HG03045 (cell line): Measurements from ENCODE around the gene ZNF783.
"Not testable (repeated sequence)": the region's sequence is repeated elsewhere in the genome, so short reads cannot be mapped to it uniquely, and the experiment has no call there.

Experiments used
- ATAC-seq: cut with Tn5 transposase; IDR thresholded peaks from one replicate; pipeline ENCODE4 v1.9.1; 2021; ENCODE audit warnings: mild to moderate bottlenecking, moderate library complexity; ENCODE audit not compliant: unreplicated experiment

The ZNF783 gene

DNA sequence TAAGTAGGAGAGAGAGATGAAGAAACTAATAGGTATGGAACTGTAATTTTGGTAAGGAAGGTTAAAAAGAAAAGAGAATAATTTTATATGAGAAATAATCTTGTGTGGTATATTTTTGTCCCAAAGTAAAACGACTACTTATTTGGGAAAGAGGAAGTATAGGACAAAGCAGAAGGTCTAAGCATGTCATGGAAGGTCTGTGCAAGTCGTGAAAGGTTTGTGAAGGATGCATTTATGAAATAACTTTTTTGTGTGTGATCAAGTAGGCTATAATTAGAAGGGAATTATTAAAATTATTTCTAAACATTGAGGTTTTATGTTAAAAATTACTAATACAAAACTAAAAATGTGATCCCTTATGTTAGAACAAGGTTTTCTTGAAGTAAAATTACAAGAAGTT is 63.3 kb downstream of the ZNF783 start:
- no peak for ATAC-seq

DNA sequence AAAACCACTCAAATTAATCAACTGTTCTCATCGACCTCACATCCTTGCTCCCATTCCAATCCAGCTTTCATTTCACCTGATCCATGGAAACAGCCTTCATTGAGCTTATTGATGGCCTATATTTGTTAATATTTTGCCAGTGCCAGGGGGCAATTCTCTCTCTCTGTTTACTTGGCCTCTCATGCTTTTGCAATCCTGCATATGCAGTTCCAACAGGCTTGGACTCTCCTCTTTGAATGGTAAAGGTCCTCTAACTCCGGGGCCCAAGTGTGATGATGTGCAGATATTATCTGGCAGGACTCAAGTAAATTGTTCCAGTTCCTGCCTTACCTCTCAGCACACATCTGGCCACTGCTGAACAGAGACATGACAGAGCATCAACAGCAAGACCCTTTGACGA is 67.3 kb downstream of the ZNF783 start:
- ATAC-seq = no peak

DNA sequence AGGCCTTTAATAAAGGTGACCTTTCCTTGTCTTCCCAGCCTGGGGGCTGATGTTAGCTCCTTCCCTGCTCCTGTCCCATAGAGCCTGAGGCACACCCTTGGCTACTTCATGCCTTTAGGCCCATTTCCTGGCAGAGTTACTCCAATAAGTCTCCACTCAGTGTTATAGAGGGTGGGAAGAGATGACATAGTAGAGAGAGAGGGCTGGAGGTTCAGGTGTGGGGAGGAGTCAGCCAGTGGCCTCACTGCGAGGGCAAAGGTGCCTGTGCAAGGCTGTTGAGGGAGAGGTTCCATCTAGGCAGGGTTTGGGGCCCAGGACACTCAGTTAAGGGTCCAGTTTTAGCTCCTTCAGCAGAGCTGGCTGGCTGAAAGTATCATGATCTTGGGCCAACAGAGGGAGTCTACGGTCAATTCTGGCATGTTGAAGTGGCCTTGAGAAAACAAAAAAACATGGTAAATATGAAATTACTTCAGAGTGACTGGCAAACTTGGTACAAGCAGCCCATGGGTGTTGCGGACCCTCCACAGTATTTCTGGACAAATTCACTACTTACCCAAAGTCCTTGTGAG is 67.9 kb downstream of the ZNF783 start:
- no peak for ATAC-seq

DNA sequence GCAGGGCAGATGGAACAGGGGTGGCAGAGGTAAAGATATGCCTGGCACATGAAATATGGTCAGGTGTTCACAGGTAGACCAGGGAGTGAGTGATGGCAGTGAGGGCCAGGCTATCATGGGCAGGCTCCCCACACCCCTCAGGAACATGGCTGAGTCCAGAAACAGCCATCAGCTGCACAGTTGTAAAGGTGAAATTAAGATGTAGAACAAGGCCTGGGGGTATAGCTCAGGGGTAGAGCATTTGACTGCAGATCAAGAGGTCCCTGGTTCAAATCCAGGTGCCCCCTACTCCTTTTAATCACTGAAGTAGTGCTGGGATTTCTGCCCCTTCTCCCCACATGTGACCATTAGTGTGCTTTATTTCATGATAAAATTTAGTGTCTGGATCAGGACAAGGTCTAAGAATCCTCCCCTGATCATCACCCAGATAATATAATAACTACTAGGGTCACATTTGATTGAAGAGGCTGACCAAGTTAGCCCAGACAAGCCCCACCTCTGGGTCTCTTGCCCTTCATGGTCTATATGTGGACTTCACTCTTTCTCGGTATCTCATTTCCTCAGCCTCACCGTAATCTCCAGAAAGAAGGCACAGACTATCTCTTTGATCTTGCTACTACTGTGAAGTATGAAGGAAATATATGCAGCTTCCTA is 69.0 kb downstream of the ZNF783 start:
- no peak for ATAC-seq

DNA sequence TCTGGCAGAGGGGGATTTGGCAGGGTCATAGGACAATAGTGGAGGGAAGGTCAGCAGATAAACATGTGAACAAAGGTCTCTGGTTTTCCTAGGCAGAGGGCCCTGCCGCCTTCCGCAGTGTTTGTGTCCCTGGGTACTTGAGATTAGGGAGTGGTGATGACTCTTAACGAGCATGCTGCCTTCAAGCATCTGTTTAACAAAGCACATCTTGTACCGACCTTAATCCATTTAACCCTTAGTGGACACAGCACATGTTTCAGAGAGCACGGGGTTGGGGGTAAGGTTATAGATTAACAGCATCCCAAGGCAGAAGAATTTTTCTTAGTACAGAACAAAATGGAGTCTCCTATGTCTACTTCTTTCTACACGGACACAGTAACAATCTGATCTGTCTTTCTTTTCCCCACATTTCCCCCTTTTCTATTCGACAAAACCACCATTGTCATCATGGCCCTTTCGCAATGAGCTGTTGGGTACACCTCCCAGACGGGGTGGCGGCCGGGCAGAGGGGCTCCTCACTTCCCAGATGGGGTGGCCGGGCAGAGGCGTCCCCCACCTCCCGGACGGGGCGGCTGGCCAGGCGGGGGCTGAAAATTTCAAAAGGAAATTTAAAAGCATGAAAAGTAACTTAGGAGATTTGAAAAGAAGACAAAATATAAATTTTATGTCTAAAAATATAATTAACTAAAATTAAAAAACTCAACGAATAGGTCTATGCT is 70.8 kb downstream of the ZNF783 start:
- ATAC-seq = not testable (repeated sequence)

DNA sequence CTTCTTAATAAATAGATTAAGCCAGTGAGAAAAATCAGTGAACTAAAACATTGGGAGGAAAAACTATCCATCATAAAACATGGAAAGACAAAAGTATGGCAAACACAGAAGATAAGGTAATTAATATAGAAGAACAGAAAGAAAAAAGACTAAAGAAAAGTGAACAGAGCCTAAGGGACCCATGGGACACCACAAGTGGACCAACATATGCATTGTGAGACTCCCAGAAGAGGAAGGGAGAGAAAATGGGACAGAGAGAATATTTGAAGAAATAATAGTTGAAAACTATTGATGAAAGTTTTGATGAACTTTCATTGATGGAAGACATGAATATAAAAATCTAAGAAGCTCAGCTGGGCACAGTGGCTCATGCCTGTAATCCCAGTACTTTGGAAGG is 71.3 kb downstream of the ZNF783 start:
- no peak for ATAC-seq

DNA sequence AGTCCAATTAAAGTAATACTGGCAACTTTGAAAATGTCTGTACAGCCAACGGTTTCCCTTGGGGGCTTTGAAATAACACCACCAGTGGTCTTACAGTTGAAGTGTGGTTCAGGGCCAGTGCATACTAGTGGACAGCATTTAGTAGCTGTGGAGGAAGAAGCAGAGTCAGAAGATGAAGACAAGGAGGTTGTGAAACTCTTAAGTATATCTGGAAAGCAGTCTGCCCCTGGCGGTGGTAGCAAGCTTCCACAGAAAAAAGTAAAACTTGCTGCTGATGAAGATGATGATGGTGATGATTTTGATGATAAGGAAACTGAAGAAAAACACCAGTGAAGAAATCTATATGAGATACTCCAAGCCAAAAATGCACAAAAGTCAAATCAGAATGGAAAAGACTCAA is 72.2 kb downstream of the ZNF783 start:
- no peak for ATAC-seq
